ENCODE results near the gene SLC25A14. TPM values are rescaled to one million over a fixed set of nuclear protein-coding genes. Genes with fewer than 3 reads are reported as not detected.
"Not testable (repeated sequence)": the region's sequence is repeated elsewhere in the genome, so short reads cannot be mapped to it uniquely, and the experiment has no call there.

Gene SLC25A14
- total RNA-seq, 1 donor from 2014 or later: 18.5 TPM

DNA sequence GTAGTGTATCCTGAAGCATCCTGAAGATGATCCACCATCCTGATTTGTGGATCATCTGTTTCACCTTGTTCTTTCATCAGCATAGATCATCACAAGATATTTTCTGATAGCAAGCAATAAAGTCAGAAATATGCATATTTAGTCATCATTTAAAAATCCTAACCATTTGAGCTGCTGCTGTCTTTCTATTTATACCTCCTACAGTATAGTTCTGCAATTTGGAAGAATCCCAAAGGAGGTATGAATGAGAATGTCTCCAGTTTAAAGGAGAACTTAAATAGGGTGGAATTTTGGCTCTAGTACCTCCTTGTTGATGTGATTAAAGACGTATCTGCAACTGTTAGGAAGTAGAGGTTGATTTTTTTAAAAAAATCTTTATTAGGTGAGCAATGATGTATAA, 7.6 kb downstream of the SLC25A14 start:
- Mint-ChIP-seq H3K36me3 (ENCODE audit: low read depth) (peaks cover 9% of the 10 kb centered on the region), H3K4me3 (no peak overlapping the region), H3K27ac (ENCODE audit: unreplicated experiment) (no peak overlapping the region), H3K4me1 (peaks cover 15% of the 10 kb centered on the region), H3K9me3 (no peaks in the 10 kb centered on the region), H3K27me3 (ENCODE audit: low read depth) (no peaks in the 10 kb centered on the region)
- DNase-seq (ENCODE audit: low read depth, low spot score): no peak
- no peak for TF ChIP-seq CTCF (conservative IDR thresholded peaks at IDR 0.05)

DNA sequence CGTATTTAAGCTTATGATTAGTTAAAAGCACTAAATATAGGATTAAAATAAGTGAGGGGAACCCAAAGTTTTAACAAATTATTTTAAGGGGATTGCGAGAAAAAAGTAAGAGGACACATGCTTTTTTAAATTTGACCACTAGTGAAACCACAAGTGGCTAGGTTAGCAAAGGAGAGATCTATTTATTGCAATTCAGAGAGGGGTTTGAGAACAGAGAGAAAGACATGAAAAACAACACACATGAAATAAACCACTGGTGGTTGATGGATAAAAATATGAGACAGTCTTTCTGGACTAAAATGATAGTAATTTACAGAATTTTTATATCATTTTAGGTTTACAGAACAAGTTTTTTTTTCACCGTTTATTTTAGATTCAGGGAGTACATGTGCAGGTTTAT, 11.8 kb downstream of the SLC25A14 start:
- Mint-ChIP-seq H3K27ac (ENCODE audit: unreplicated experiment) (no peak overlapping the region), H3K4me3 (no peak overlapping the region), H3K4me1 (no peaks in the 10 kb centered on the region), H3K27me3 (ENCODE audit: low read depth) (no peaks in the 10 kb centered on the region), H3K36me3 (ENCODE audit: low read depth) (peaks cover 19% of the 10 kb centered on the region), H3K9me3 (no peaks in the 10 kb centered on the region)
- TF ChIP-seq CTCF (conservative IDR thresholded peaks at IDR 0.05): no peak
- DNase-seq (ENCODE audit: low read depth, low spot score): no peak

DNA sequence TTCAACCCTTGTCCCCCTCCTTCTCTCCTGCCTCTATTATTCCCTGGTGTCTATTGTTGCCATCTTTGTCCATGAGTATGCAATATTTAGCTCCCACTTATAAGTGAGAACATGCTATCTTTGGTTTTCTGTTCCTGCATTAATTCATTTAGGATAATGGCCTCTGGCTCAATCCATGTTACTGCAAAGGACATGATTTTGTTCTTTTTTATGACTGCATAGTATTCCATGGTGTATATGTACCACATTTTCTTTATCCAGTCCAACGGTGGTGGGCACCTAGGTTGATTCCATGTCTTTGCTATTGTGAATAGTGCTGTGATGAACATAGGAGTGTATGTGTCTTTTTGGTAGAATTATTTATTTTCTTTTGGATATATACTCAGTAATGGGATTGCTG, 12.3 kb downstream of the SLC25A14 start:
- H3K27ac Mint-ChIP-seq (ENCODE audit: unreplicated experiment); H3K27me3 Mint-ChIP-seq (ENCODE audit: low read depth); H3K4me1 Mint-ChIP-seq; DNase-seq (ENCODE audit: low read depth, low spot score); H3K9me3 Mint-ChIP-seq; H3K4me3 Mint-ChIP-seq: not testable (repeated sequence)
- peaks cover 22% of the 10 kb centered on the region for H3K36me3 Mint-ChIP-seq (ENCODE audit: low read depth)

DNA sequence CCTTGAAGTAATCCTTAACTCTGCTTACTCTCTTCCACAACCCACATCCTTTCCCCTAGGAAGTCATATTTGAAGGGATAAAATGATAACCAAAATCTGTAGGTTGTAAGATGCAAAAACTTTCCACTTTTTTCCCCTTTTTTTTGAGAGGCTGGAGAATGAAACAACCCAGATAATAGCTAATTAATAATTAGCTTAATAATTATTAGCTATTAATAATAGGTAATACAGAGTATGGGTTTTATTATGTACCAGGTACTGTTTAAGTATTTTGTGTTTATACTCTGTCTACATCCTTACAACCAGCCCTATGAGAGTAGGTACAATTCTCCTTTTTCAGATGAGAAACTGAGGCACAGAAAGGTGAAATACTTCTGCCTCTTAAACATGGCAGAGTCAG, 36.4 kb downstream of the SLC25A14 start:
- Mint-ChIP-seq H3K4me3 (no peak overlapping the region), H3K27ac (ENCODE audit: unreplicated experiment) (no peak overlapping the region), H3K4me1 (peaks cover 9% of the 10 kb centered on the region), H3K9me3 (no peaks in the 10 kb centered on the region), H3K27me3 (ENCODE audit: low read depth) (no peaks in the 10 kb centered on the region), H3K36me3 (ENCODE audit: low read depth) (peaks cover 2% of the 10 kb centered on the region)
- no peak for DNase-seq (ENCODE audit: low read depth, low spot score)
- TF ChIP-seq CTCF (conservative IDR thresholded peaks at IDR 0.05): no peak

GRCh38 chrX:130378024-130378669, 38.4 kb downstream of the SLC25A14 start:
- Mint-ChIP-seq H3K4me3 (no peak overlapping the region), H3K4me1 (peaks cover 9% of the 10 kb centered on the region), H3K36me3 (ENCODE audit: low read depth) (no peaks in the 10 kb centered on the region), H3K27me3 (ENCODE audit: low read depth) (no peaks in the 10 kb centered on the region), H3K9me3 (no peaks in the 10 kb centered on the region), H3K27ac (ENCODE audit: unreplicated experiment) (no peak overlapping the region)
- no peak for TF ChIP-seq CTCF (conservative IDR thresholded peaks at IDR 0.05)
- DNase-seq (ENCODE audit: low read depth, low spot score): no peak

GRCh38 chrX:130385520-130385919, 45.8 kb downstream of the SLC25A14 start, which contains the start of gene GPR119:
TSS of gene GPR119 (minus strand) at chrX:130385674. CDS start at chrX:130385447, 227 bp downstream.
- no peak for TF ChIP-seq CTCF (conservative IDR thresholded peaks at IDR 0.05)
- H3K4me3 Mint-ChIP-seq: no peak within 1 kb of the TSS

More at GRCh38 chrX:130385520-130385919, 45.8 kb downstream of the SLC25A14 start, which contains the start of gene GPR119:
- H3K27me3 Mint-ChIP-seq (ENCODE audit: low read depth): no peaks in the 10 kb centered on the region
- no peaks in the 10 kb centered on the region for H3K36me3 Mint-ChIP-seq (ENCODE audit: low read depth)
- H3K4me1 Mint-ChIP-seq: no peaks in the 10 kb centered on the region
- no peak within 1 kb of the TSS for H3K27ac Mint-ChIP-seq (ENCODE audit: unreplicated experiment)
- H3K9me3 Mint-ChIP-seq: peaks cover 5% of the 10 kb centered on the region
- no peak for DNase-seq (ENCODE audit: low read depth, low spot score)
